Suprapubic skin (tissue), 4 donors: Measurements from ENCODE around the gene GRID1. TPM values are rescaled to one million over a fixed set of nuclear protein-coding genes. Genes with fewer than 3 reads are reported as not detected.
A peak's percentile ranks its signal among the peaks of the same experiment; 100 is the strongest.

Experiments
- DNase-seq, 2 donors: peaks; one replicate each; pipeline ENCODE4 v3.0.0-alpha.2; 2019; ENCODE audit warnings: low spot score in 2 of 2
- H3K27ac ChIP-seq: fragments of 200-600 bp; sonication (generic); one replicate; pipeline ENCODE4 v1.5.1; 2019
- H3K27me3 ChIP-seq: fragments of 200-600 bp; sonication (generic); one replicate; pipeline ENCODE4 v1.5.1; 2019
- H3K36me3 ChIP-seq: fragments of 200-600 bp; sonication (generic); one replicate; pipeline ENCODE4 v1.5.1; 2019
- H3K4me1 ChIP-seq: fragments of 200-600 bp; sonication (generic); one replicate; pipeline ENCODE4 v1.5.1; 2019
- H3K4me3 ChIP-seq: fragments of 200-600 bp; sonication (generic); one replicate; pipeline ENCODE4 v1.5.1; 2019; ENCODE audit warnings: mild to moderate bottlenecking
- H3K9me3 ChIP-seq: fragments of 200-600 bp; sonication (generic); one replicate; pipeline ENCODE4 v1.5.1; 2019
- EP300 ChIP-seq: sonication (generic); formaldehyde crosslinking; IDR thresholded peaks from one replicate; pipeline ENCODE4 v1.6.1; 2017; ENCODE audit warnings: antibody characterized with exemption
- POLR2A ChIP-seq, 2 donors: fragments of 450-650 bp; IDR thresholded peaks; one replicate each; pipeline ENCODE4 v1.6.1; 2017; ENCODE audit warnings: antibody characterized with exemption in 2 of 2, mild to moderate bottlenecking in 2 of 2, moderate library complexity in 2 of 2
- POLR2AphosphoS5 ChIP-seq, 3 donors: sonication (generic); formaldehyde crosslinking; IDR thresholded peaks; one replicate each; pipeline ENCODE4 v1.6.1; 2017; ENCODE audit warnings: antibody characterized with exemption in 3 of 3
- WGBS: methylation state at CpG from one replicate; pipeline ENCODE4 v1.1.5; 2018; 5-methylcytosine and 5-hydroxymethylcytosine counted together
- total RNA-seq, 4 donors: library from RNA; depleted of rRNA; stranded (reverse); fragments of >200 nt; gene quantifications; one replicate each; pipeline ENCODE4 v1.1.0, GENCODE V29; 2016
- TF ChIP-seq, protein P1 (sequence below), 2 donors: fragments of 200-600 bp in 1 of 2; fragments of 450-650 bp in 1 of 2; sonication (generic) in 1 of 2; IDR thresholded peaks; one replicate each; pipeline ENCODE4 v1.5.1; 2016 to 2019; ENCODE audit warnings: antibody characterized with exemption in 2 of 2, mild to moderate bottlenecking in 1 of 2, moderate library complexity in 1 of 2

The GRID1 gene
- total RNA-seq, 4 donors from 2014 or later = 1.8 to 3.1 (median 2.4) TPM

DNA sequence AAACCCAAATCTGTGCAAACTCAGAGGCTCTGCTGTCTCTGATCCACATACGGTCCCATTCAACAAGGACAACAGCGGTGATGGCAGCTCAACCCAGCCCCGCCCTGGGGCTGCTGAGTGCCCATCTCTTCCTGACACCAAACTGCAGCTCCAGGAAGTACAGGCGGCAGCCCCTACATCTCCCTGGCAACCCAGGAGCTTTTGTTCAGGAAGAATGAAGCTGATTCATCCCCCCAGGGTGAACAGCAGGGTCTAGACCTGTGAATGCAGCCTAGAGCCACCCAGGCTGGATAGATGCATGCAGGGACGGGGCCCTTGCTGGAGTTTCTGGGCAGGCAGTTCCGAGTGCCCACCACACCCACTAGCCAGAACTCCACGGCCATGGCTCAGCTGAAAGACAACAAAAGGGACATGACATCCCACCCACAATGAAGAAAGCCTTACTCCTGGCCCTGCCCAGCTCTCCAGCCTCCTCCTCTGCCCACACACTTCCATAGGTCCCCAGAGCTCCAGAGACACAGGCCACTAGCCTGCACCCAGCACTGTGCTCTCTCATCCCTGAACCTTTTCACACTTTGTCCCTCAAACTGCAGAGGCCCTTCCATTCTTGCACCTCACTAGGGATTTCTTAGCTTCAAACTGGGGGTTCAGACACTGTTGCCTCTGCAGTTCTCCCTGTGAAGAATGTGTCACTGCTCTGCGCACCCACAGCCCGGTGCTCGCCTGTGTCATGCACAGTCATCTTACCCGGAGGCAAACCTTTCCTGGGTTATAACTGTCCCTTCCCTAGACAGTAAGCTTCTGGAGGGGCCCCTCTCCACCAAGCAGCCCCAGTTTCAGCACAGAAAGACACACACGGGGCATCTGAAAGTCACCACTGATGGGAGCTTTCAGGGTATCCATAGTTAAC is 99.1 kb downstream of the GRID1 start:
- DNase-seq = peak; percentile 30 to 44
- no peak overlapping the region for H3K27ac ChIP-seq
- H3K27me3 ChIP-seq = peaks cover 22% of the 10 kb centered on the region
- no peak overlapping the region for H3K4me3 ChIP-seq
- H3K36me3 ChIP-seq = no peaks in the 10 kb centered on the region
- peaks cover 8% of the 10 kb centered on the region for H3K4me1 ChIP-seq
- TF ChIP-seq, protein P1, sequence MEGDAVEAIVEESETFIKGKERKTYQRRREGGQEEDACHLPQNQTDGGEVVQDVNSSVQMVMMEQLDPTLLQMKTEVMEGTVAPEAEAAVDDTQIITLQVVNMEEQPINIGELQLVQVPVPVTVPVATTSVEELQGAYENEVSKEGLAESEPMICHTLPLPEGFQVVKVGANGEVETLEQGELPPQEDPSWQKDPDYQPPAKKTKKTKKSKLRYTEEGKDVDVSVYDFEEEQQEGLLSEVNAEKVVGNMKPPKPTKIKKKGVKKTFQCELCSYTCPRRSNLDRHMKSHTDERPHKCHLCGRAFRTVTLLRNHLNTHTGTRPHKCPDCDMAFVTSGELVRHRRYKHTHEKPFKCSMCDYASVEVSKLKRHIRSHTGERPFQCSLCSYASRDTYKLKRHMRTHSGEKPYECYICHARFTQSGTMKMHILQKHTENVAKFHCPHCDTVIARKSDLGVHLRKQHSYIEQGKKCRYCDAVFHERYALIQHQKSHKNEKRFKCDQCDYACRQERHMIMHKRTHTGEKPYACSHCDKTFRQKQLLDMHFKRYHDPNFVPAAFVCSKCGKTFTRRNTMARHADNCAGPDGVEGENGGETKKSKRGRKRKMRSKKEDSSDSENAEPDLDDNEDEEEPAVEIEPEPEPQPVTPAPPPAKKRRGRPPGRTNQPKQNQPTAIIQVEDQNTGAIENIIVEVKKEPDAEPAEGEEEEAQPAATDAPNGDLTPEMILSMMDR (IDR thresholded peaks at IDR 0.05) = no peak
- TF ChIP-seq POLR2A (IDR thresholded peaks at IDR 0.05) = no peak
- WGBS = 82% methylated on average over 9 of the region's 12 CpGs
- no peaks in the 10 kb centered on the region for H3K9me3 ChIP-seq

DNA sequence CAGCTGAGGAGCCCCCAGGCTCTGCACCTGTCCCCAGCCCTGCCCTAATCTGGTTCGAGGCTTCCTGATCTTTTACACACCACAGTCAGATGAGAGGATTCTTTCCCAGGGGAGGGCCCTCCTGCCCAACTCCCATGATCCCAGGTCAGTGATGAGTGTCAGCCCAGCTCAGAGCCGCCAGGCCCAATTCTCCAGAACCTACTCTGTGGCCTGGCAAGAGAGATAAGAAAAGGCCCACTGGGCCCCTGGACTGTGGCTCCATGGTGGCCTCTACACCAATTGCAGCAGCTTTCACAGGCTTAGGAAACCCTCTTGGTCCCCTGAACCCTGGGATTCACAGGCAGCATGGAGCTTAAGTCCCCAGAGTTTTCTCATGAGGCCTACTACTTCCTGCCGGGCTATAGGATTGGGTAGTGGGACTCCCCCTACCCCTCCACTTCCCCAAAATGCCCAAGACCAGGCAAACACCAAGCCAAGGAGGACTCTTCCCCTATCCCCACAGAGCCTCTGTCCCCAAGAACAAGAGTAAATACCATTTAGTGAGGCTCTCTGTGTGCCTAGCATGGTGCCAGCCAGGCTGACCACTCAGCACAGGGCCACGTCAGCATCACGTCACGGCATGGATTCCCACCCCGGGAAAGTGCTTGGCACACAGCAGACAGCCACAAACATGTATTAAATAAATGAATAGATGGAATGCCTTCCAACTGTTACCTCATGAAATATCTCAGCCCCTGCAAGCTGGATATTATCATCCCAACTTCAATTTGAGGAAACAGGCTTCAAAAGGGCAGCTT is 100.0 kb downstream of the GRID1 start:
- H3K9me3 ChIP-seq = no peaks in the 10 kb centered on the region
- no peaks in the 10 kb centered on the region for H3K36me3 ChIP-seq
- H3K27me3 ChIP-seq = peaks cover 27% of the 10 kb centered on the region
- TF ChIP-seq POLR2AphosphoS5 (IDR thresholded peaks at IDR 0.05) (no peak), EP300 (no peak), POLR2A (IDR thresholded peaks at IDR 0.05) (no peak)
- TF ChIP-seq, protein P1 (IDR thresholded peaks at IDR 0.05) = no peak
- no peak overlapping the region for H3K27ac ChIP-seq
- 84% methylated on average over 4 of the region's 7 CpGs for WGBS
- H3K4me1 ChIP-seq = peaks cover 12% of the 10 kb centered on the region
- peak; percentile 32 to 36 for DNase-seq
- H3K4me3 ChIP-seq = no peak overlapping the region

DNA sequence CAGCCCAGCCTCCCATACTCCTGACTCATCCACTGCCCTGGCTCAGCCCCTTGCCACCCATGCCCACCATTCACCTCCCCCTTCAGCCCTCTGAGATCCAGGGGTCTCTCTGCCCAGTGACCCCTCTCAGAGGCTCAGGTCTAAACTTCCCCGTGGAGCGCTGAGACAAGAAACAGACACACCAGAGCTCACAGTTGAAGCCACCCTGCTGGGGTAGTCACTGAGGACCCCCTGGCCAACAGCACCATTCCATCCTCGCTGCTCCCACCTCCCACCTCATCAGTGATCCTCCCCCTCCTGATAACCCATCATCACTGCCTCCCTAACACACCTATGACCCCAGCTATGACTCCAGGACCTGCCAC is 100.7 kb downstream of the GRID1 start:
- H3K4me3 ChIP-seq = no peak overlapping the region
- peak in 1 of 2 donors; percentile 55 for DNase-seq
- H3K9me3 ChIP-seq = no peaks in the 10 kb centered on the region
- H3K36me3 ChIP-seq = no peaks in the 10 kb centered on the region
- peaks cover 12% of the 10 kb centered on the region for H3K4me1 ChIP-seq
- peaks cover 35% of the 10 kb centered on the region for H3K27me3 ChIP-seq
- TF ChIP-seq POLR2A (IDR thresholded peaks at IDR 0.05) (no peak), EP300 (no peak), POLR2AphosphoS5 (IDR thresholded peaks at IDR 0.05) (no peak)
- TF ChIP-seq, protein P1 (IDR thresholded peaks at IDR 0.05) = no peak
- WGBS = 63% methylated on average over 3 of the region's 3 CpGs
- no peak overlapping the region for H3K27ac ChIP-seq

DNA sequence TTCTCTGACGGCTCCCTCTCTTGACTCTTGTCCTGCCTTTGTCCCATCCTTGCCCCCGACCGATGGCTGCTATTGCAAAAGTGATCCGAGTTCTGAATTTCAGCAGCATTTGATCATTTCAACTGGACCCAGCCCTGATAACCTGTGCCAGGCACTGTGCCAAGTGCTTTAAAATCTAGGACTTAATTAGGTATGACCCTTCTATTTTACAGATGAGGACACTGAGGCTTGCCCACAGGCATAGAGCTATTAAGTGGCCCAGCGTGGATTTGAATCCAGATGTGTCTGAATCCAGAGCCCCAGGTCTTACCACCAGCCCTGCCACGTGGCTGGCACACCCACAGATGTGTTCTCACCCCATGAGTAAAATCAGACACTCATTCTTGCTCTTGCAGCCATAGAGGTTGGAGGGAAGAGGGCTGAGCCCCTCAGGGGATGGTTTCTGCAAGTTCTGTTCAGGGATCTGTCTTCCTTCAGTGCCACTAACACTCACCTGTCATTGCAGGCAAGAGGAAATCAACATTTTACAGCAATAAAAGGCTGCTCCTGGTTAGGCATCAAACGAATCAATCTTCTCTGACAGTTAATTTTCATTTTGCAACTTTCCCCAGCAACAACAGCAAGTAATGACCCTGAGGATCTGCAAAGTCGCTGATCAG is 101.2 kb downstream of the GRID1 start:
- no peaks in the 10 kb centered on the region for H3K36me3 ChIP-seq
- TF ChIP-seq, protein P1 (IDR thresholded peaks at IDR 0.05) = no peak
- TF ChIP-seq POLR2A (IDR thresholded peaks at IDR 0.05) = no peak
- TF ChIP-seq EP300 = no peak
- TF ChIP-seq POLR2AphosphoS5 (IDR thresholded peaks at IDR 0.05) = no peak
- H3K27me3 ChIP-seq = peaks cover 36% of the 10 kb centered on the region
- H3K4me3 ChIP-seq = no peak overlapping the region
- 69% methylated on average over 8 of the region's 8 CpGs for WGBS
- peak in 1 of 2 donors; percentile 70 for DNase-seq
- no peak overlapping the region for H3K27ac ChIP-seq
- H3K9me3 ChIP-seq = no peaks in the 10 kb centered on the region
- H3K4me1 ChIP-seq = peaks cover 12% of the 10 kb centered on the region
